GM12875 (cell line): ENCODE data around the gene PLCB2.
A peak's percentile ranks its signal among the peaks of the same experiment; 100 is the strongest.

ENCODE experiments used
- H3K4me3 ChIP-seq: one replicate; pipeline ENCODE4 v1.5.1; 2011; ENCODE audit warnings: low read depth, low read length, control low read depth
- CTCF ChIP-seq: IDR thresholded peaks from 2 replicates; pipeline ENCODE4 v1.5.1; 2011; ENCODE audit warnings: low read depth, mild to moderate bottlenecking, control low read depth, inconsistent platforms, low read length, moderate library complexity, borderline replicate concordance; ENCODE audit not compliant: insufficient read depth

Gene PLCB2

DNA sequence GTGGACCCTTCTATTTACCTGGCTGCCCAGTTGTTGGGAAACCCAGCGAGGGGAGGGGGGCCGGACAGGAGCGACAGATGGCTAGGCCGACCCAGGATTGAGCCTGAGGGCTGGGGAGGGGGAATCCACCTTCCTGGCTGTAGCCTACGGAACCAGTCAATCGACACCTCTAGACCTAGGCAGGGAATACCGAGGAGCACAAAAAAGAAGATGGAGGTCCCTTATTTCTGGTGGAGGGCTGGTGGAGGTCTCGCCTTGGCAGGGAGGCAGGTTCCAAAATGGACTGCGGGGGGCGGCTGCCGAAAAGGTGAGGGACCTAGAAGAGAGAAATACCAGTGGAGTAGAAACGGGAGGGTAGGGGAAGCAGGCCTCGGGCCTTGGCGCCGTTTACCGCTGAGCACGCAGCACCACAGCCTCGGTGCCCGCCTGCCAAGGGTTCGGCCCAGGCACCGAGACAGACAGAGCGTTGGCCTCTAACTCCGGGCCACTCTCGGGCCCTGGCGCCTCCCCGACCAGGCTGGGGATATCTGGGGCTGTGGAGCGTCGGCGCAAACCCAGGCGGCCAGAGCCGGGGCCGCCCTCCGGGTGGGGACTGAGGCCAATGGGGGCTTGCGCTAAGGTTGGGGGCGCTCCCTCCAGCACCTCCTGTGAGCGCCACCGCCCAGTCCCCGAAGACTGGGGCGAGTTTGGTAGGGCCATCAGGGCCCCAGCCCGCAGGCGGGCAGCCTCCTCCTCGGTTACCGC lies 26.5 kb downstream of the PLCB2 start:
- no peak for TF ChIP-seq CTCF
- no peak overlapping the region for H3K4me3 ChIP-seq

- TF ChIP-seq CTCF, result no peak
- no peak overlapping the region for H3K4me3 ChIP-seq
Measured at GRCh38 chr15:40280260-40281056, 27.3 kb downstream of the PLCB2 start.

DNA sequence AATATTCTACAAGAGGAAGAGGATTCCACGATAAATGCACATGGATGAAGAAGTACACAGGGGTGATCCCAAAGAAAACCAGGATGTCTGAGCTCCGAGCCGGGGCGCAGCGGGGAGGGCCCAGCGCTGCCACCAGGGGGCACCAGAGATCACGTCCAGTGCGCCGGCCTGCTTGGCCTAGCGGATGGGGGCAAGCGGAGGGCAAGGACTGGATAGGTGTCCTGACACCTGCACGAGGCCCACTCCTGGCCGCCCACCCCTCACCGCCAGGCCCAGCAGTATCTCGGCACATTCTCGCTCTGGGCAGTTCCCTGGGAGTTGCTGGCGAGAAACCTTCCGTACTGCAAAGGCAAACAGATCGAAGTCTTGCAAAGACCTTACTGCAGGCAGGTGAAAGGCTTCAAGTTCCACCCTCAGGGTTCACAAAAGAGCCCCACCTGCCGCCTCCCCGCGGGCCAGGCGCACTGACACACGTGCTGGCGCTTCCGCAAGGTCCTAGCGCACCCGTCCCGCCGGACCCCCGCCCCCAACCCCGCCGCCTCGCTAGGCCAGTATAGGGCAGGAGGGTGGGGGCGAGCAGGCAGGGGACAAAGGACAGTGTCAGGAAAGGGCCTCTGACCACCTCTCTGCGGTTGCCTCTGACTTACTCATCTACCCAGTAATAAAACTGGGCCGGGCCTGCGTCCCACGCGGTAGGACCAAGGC lies 28.1 kb downstream of the PLCB2 start:
- peak; percentile 97 for TF ChIP-seq CTCF
- no peak overlapping the region for H3K4me3 ChIP-seq

DNA sequence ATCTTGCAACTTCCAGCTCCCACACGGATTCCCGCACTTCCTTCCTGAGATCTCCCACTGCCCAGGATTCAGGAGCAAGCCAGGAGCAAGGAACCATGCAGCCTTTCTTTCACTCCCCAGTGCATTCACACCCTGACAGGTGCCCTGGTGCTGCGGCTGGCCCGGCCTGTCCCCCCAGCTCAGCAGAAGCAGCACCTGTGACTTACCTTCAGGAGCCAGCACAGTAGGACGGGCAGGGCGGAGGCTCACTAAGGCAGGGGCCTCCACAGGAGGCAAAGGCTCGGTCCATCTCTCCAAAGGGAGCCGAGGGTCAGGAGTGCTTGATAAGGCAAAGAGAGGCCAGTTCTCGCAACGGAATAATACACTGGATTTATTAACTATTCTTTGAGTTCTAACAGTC lies 29.7 kb downstream of the PLCB2 start:
- H3K4me3 ChIP-seq, result no peak overlapping the region
- TF ChIP-seq CTCF, result no peak

DNA sequence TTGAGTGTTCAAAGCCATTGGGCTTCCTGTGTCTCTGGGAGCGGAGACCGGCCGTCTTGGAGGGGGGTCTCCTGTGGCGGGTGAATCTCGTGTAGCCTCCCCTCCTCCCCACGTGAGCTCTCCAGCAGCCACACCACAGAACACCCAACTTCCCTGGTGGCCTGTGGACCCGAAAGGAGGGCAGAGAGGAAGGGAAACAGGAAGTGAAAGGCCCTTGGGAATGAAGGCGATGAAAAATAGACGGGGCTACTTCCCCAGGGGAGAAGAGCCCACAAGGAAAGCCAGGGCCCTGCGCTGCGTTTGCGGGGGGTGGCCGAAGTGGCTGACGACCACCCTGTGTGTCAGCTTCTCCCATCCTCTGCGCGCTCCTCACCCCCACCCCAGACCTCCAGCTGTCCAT lies 30.3 kb downstream of the PLCB2 start:
- H3K4me3 ChIP-seq, result no peak overlapping the region
- no peak for TF ChIP-seq CTCF

DNA sequence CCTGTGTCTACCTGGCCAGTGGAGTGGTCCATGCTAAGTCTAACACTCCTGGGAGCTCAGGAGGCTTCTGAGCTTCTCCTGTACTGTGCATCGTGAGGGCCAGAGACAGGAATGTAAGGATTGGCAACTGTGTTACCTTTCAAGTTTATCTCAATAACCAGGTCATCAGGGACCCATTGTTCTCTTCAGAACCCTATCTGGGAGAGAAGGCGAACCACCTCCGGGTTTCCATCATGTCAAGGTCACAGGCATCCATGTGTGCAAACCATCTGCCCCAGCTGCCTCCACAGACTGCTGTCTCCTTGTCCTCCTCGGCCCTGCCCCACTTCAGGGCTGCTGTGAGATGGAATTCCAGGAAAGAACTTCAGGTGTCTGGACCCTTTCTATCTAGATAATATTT lies 30.8 kb downstream of the PLCB2 start:
- TF ChIP-seq CTCF, result no peak
- H3K4me3 ChIP-seq, result no peak overlapping the region
